GM12874 (cell line): ENCODE data around the gene COPS9.

Experiments
- TF ChIP-seq, protein P1 (sequence below): IDR thresholded peaks from 2 replicates; pipeline ENCODE4 v1.5.1; 2011; ENCODE audit warnings: low read depth, mild to moderate bottlenecking, control low read depth, low read length, moderate library complexity; ENCODE audit not compliant: insufficient read depth

Gene COPS9

GRCh38 chr2:240136013-240136670 is at the start of gene COPS9:
Gene COPS9, minus strand, starts transcription at chr2:240136305. Its CDS starts 21 bp downstream, at chr2:240136284.
- TF ChIP-seq, protein P1, sequence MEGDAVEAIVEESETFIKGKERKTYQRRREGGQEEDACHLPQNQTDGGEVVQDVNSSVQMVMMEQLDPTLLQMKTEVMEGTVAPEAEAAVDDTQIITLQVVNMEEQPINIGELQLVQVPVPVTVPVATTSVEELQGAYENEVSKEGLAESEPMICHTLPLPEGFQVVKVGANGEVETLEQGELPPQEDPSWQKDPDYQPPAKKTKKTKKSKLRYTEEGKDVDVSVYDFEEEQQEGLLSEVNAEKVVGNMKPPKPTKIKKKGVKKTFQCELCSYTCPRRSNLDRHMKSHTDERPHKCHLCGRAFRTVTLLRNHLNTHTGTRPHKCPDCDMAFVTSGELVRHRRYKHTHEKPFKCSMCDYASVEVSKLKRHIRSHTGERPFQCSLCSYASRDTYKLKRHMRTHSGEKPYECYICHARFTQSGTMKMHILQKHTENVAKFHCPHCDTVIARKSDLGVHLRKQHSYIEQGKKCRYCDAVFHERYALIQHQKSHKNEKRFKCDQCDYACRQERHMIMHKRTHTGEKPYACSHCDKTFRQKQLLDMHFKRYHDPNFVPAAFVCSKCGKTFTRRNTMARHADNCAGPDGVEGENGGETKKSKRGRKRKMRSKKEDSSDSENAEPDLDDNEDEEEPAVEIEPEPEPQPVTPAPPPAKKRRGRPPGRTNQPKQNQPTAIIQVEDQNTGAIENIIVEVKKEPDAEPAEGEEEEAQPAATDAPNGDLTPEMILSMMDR, result no peak

DNA sequence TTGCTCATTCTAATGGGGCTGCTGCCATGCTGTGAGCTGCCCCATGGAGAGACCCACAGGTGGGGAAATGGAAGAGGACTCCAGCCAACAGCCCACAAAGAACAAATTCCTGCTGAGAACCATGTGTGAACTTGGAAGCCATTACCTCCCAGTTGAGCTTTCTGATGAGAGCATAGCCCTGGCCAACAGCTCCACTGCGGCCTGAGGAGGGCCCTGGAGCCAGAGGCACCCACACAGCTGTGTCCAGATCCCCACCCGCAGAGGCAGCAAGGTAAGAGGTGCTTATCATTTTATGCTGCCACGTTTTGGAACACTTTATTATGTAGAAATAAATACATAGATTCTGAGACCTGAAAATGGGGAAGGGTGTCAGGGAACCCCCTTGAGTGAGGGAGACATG is 48.6 kb upstream of the COPS9 start:
- TF ChIP-seq, protein P1, result no peak

DNA sequence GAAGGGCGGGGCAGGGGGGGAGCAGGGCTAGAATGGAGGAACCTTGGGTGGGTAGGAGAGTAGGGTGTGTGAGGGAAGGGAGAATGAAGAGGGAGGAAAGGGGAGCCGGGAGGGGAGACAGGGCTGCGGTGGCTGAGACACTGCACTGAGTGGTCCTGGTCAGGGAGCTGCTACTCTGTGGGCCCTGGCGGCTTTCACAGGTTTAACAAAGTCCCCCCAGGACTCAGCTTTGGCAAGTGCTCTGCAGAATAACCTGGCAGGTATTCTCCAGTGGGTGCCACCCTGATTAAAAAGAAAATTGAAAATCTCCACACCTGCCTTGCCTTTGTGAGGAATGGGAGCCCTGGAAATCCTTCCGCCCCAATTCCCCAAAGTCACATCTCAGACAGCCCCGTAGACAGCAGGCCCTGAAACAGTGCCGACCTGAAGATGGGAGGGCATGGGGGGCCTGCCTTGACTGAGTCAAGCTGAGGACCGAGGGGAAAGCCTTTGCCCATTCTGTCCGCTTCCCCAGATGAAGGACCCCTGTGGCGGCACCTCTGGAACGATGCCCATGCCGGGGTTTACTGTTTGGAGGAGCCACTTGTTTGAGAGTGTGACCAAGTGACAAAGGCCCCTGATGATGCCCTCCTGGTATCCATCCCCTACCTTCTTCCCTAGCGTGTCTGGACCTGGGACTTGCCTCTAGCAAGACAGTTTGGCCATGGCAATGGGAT is 47.9 kb upstream of the COPS9 start:
- TF ChIP-seq, protein P1, result no peak

DNA sequence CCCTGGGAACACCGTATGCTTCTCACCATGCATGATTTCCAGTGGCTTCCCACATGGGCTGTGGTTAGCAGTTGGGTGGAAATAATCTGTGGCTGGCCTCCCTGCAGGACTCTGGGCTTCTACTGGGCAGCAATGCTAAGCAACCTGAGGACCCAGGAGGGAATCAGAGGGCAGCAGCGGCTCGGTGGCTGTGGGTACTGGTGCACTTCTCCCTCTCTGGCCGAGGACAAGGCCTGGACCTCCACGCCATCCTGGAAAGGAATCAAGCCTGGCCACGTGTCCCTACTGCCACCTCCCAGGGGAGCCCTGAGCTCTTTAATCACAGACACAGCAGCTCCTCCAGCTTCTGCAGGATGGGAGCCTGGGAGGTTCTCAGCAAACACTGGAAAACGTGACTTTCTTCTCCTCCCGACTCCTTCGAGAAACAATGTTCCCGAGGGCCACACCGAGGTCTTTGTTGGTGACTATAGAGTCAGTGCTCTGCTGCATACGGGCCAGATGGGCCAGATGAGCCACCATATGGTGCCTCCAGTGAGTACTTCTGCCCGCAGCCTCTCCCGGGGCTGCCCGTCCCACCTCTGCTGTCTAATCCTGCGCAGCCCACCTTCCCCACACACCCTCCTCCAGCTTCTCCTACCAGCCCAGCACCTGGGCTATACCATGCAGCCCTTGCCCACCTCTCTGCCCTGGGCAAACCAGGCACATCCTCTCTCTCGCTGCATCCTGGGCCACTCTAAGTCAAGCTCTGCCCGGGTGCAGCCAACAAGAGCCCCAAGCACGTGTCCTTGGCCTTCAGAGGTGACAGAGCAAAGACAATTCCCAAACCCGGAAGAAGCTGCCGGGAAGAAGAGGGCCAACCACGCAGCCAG is 47.1 kb upstream of the COPS9 start:
- TF ChIP-seq, protein P1, result no peak

DNA sequence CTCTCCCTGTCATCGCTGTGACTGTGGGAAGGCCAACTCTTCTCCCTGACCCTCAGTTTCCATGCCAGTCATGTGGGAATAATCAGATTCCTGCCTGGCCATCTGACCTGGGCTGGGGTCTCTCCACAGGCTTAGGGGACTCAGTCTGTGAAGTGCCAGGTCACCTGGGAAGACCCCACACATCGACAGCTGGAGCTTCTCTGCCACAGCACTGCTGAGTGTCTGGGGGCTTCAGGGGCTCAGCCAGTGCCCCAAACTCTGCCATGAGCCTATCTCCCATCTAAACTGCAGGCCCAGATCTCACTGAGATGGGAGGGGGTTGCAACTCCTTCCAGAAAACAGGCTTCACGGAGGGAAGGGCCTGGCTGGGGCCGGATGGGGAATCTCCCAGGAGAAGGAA is 46.4 kb upstream of the COPS9 start:
- TF ChIP-seq, protein P1, result no peak

GRCh38 chr2:240182001-240182400 is 45.9 kb upstream of the COPS9 start:
- TF ChIP-seq, protein P1, result no peak
